ENCODE measurements around the gene PPP1R15B. TPM values are rescaled to one million over a fixed set of nuclear protein-coding genes. Genes with fewer than 3 reads are reported as not detected.

The PPP1R15B gene
- total RNA-seq, 1 donor from 2014 or later: 26.6 TPM

DNA sequence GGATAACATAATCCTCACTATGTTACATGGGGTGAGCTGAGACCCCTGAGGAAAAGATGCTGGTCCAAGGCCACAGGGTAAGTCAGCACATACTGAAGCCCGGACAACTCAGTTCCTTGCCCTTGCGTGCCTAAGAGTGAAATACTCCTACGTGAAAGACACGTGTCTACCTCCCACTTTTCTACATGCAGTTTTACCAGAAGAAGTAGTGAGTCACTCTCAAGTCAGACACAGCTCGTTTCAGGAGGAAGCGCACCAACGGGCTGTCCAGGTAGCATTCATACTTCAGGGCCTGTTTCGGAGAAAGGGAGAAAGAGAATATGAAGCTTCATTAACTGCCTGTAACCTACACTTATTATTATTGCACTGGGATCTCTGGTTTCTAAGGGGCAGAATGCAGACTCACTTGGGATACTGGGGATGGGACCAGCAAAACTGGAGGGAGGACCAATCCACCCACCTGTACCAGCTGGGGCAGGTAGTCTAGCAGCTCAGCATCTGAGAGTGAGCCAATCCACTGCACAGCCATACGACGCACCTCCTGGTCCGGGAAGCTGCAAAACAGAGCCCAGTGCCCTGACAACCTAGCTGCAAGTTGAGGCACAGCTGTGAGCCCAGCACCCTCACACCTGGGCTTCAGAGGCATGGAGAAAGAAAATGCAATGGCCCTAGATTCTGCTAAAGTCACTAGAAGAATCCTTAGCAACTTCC, 32.4 kb upstream of the PPP1R15B start:
- TF ChIP-seq CTCF (conservative IDR thresholded peaks at IDR 0.05; ENCODE audit: low read depth, low read length): no peak
- no peak overlapping the region for H3K4me3 ChIP-seq (ENCODE audit: low read depth, low read length)
- DNase-seq (ENCODE audit: low read depth): no peak

DNA sequence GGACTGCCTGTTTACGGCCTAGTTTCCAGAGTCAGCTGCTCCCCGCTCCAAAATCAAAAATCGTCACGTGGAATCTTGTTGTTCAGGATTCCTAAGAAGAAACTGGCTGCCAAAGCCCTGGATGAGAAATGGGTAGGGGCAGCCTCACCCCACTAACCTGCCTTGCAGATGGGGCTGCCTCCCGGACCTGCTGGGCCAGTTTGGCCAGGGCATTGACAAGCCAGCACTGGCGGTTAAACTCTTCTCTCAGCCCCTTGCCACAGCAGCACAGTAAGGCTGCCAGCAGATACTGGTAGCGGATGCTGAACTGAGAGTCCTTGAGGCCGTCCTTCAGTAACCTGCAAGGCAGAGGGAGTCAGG, 31.6 kb upstream of the PPP1R15B start:
- no peak for DNase-seq (ENCODE audit: low read depth)
- H3K4me3 ChIP-seq (ENCODE audit: low read depth, low read length): no peak overlapping the region
- no peak for TF ChIP-seq CTCF (conservative IDR thresholded peaks at IDR 0.05; ENCODE audit: low read depth, low read length)

DNA sequence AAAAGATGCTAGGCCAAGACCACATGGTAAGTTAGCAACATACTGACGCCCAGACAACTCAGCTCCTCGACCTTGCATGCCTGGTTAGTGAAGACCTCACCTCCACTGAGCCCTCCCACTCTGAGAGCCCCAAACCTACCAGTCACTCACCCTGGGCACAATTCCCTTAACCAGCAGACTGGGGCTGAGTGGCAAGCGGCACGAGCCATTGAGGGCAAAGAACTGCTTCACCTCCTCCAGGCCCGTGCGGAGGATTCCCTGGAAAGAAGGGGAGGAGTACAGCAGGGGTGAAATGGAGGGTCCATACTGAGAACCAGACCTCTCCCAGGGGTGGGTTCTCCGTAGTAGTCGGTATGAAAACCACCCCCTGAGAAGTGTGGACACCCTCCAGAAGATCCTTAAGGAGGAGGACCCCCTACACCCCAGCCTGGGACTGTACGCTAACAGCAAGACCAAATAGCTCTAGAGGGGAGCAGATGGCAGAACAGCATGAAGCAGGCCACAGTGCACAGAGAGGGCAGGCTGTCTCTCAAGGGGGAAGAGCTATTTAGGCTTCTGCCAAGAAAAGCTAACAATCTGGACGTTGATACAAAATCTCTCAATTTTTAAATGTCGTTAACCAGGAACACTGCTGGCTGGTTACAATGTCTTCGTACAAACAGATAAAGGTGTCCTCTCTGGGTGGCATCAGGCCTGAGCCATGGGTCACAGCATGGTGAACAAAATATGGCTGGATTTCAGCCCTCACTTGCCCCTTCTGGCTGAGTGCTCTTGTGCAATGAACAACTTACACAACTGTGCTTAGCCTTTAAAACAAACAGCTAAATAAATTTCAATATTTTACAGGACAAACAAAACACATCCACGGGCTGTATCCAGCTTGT, 31.0 kb upstream of the PPP1R15B start:
- no peak for DNase-seq (ENCODE audit: low read depth)
- TF ChIP-seq CTCF (conservative IDR thresholded peaks at IDR 0.05; ENCODE audit: low read depth, low read length): no peak
- H3K4me3 ChIP-seq (ENCODE audit: low read depth, low read length): no peak overlapping the region

DNA sequence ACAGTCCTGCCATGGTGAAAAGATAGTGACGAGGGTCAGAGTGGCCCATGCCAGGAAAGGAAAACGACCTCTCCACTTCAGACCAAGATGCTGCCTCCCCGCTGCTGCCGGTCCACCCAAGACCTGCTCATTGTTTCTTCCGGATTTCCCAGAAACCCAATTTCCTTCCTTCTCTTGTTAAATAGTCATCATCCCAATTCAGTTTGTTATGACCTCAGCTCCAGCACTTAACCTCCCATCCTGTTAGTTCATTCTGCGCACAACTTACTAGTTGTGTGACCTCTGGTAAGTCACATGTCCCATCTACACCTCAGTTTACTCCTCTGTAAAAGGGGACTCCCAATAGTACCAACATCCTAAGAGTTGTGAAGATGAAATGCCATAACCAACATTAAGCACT, 29.9 kb upstream of the PPP1R15B start:
- no peak for TF ChIP-seq CTCF (conservative IDR thresholded peaks at IDR 0.05; ENCODE audit: low read depth, low read length)
- H3K4me3 ChIP-seq (ENCODE audit: low read depth, low read length): no peak overlapping the region
- DNase-seq (ENCODE audit: low read depth): no peak

- DNase-seq (ENCODE audit: low read depth): no peak
- H3K4me3 ChIP-seq (ENCODE audit: low read depth, low read length): no peak overlapping the region
- TF ChIP-seq CTCF (conservative IDR thresholded peaks at IDR 0.05; ENCODE audit: low read depth, low read length): no peak
Observed at GRCh38 chr1:204439621-204440375, 28.2 kb upstream of the PPP1R15B start.

- no peak overlapping the region for H3K4me3 ChIP-seq (ENCODE audit: low read depth, low read length)
- DNase-seq (ENCODE audit: low read depth): peak; percentile 99
- no peak for TF ChIP-seq CTCF (conservative IDR thresholded peaks at IDR 0.05; ENCODE audit: low read depth, low read length)
Observed at GRCh38 chr1:204438628-204439027, 27.0 kb upstream of the PPP1R15B start.

Measured in epithelial cell of proximal tubule (primary cell).